NB4 (cell line): ENCODE data around the gene UGT1A6.

Experiments used
- DNase-seq: peaks from one replicate; pipeline ENCODE4 v3.0.0; 2010; ENCODE audit warnings: low read depth
- H3K4me3 ChIP-seq: one replicate; pipeline ENCODE4 v1.5.1; 2011; ENCODE audit warnings: mild to moderate bottlenecking, low read depth, low read length, moderate library complexity
- MYC ChIP-seq: IDR thresholded peaks from 2 replicates; pipeline ENCODE4 v1.6.1; 2011; ENCODE audit warnings: low read depth, low read length
- POLR2A ChIP-seq: IDR thresholded peaks from 2 replicates; pipeline ENCODE4 v1.6.1; 2011; ENCODE audit warnings: mild to moderate bottlenecking; ENCODE audit not compliant: insufficient read length; ENCODE audit errors: extremely low read depth
- TF ChIP-seq, protein P1 (sequence below): IDR thresholded peaks from 2 replicates; pipeline ENCODE4 v1.6.1; 2011; ENCODE audit warnings: low read depth, low read length
- TF ChIP-seq, protein P2 (sequence below): IDR thresholded peaks from one replicate; pipeline ENCODE4 v1.5.1; 2012; ENCODE audit warnings: low read depth, low read length

Gene UGT1A6

DNA sequence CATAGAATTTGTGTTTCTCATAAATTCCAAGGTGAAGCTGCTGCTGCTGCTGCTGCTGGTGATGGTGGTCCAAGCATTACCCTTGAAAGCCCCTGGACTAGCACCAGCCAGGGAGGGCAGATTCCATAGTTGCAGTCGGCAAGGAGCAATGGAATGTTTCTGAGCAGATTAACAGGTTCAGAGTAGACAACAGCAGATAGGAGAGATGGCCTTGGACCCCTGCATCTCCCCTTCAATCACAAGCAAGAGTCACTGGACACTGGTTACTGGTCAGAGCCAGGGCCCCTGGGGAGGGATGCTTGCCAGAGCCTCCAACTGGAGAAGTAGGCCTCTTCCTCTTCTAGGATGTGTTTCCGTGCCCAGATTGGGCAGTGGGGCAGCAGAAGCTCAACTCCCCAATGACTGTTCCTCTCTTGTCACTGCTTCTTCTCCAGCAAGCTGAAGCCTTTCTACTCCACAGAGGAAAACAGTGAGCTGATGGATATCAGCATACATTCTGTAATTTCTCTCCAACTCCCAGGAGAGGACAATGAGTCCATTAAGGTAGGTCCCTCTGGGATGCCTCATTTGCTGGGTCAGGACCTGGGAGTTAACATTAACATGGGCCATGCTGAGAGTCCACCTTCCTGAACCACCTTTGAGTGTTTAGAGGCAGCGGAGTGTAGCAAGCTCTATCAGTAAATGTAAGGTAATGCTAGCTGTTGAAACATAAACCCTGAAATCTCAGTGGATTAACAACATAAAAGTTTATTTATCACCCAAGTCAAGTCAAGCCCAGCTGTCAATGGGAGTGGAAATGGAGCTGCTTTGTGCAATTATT is 120.8 kb downstream of the UGT1A6 start:
- no peak overlapping the region for H3K4me3 ChIP-seq
- DNase-seq, result no peak
- TF ChIP-seq, protein P1, sequence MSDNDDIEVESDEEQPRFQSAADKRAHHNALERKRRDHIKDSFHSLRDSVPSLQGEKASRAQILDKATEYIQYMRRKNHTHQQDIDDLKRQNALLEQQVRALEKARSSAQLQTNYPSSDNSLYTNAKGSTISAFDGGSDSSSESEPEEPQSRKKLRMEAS, result no peak
- TF ChIP-seq, protein P2, sequence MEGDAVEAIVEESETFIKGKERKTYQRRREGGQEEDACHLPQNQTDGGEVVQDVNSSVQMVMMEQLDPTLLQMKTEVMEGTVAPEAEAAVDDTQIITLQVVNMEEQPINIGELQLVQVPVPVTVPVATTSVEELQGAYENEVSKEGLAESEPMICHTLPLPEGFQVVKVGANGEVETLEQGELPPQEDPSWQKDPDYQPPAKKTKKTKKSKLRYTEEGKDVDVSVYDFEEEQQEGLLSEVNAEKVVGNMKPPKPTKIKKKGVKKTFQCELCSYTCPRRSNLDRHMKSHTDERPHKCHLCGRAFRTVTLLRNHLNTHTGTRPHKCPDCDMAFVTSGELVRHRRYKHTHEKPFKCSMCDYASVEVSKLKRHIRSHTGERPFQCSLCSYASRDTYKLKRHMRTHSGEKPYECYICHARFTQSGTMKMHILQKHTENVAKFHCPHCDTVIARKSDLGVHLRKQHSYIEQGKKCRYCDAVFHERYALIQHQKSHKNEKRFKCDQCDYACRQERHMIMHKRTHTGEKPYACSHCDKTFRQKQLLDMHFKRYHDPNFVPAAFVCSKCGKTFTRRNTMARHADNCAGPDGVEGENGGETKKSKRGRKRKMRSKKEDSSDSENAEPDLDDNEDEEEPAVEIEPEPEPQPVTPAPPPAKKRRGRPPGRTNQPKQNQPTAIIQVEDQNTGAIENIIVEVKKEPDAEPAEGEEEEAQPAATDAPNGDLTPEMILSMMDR, result no peak
- TF ChIP-seq POLR2A (no peak), MYC (no peak)

- no peak overlapping the region for H3K4me3 ChIP-seq
- DNase-seq, result no peak
- TF ChIP-seq POLR2A (no peak), MYC (no peak)
- TF ChIP-seq, protein P2, result no peak
- TF ChIP-seq, protein P1, result no peak
Observed at GRCh38 chr2:233814056-233814835, 121.6 kb downstream of the UGT1A6 start.

DNA sequence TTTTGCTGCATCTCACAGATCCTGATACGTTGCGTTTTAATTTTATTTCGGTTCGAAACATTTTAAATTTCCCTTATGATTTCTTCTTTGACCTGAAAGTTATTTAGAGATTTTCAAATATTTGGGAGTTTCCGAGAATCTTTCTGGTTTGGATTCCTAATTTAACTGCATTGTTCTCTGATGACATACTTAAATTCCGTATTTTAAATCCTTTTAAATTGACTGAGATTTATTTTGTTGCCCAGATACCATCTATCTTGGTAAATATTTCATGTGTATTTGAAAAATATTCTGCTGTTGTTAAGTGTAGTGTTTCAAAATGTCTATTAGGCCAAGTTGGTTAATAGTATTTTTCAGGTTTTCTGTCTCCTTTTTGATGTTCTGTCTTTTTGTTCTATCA is 123.2 kb downstream of the UGT1A6 start:
- DNase-seq, result no peak
- TF ChIP-seq POLR2A (no peak), MYC (no peak)
- TF ChIP-seq, protein P1, result no peak
- TF ChIP-seq, protein P2, result no peak
- no peak overlapping the region for H3K4me3 ChIP-seq

DNA sequence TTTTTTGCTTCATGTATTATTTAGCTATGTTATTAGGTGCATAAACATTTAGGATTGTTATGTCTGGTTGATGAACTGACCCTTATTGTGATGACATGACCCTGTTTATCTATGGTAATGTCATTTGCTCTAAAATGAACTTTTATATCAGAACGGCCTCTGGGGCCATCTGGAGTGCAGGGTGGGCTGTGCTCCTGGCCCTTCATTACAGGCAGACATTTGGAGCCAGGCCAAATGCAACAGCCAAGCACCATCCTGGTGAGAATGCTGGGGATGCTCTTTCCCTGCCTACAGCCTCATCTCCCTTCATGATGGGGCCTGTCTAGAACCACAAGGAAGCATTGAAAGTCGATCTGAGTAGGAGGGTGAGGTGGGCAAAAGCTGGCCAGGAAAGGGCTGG is 123.6 kb downstream of the UGT1A6 start:
- no peak for TF ChIP-seq MYC
- TF ChIP-seq, protein P1, result no peak
- TF ChIP-seq, protein P2, result no peak
- TF ChIP-seq POLR2A, result no peak
- H3K4me3 ChIP-seq, result no peak overlapping the region
- DNase-seq, result no peak

- no peak for DNase-seq
- H3K4me3 ChIP-seq, result no peak overlapping the region
- TF ChIP-seq POLR2A, result no peak
- no peak for TF ChIP-seq MYC
- TF ChIP-seq, protein P1, result no peak
- TF ChIP-seq, protein P2, result no peak
Observed at GRCh38 chr2:233816771-233817170, 124.1 kb downstream of the UGT1A6 start.
